Skeletal muscle satellite cell (primary cell): ENCODE data around the gene LRRN4CL.

Experiments used
- H3K27me3 ChIP-seq: 2 replicates; pipeline ENCODE4 v1.7.0; 2013; ENCODE audit warnings: low read length; ENCODE audit not compliant: control insufficient read depth, insufficient read depth
- H3K36me3 ChIP-seq: 2 replicates; pipeline ENCODE4 v1.7.0; 2013; ENCODE audit warnings: mild to moderate bottlenecking, control low read depth, low read length; ENCODE audit not compliant: insufficient read depth
- H3K4me1 ChIP-seq: 2 replicates; pipeline ENCODE4 v1.7.0; 2013; ENCODE audit warnings: low read length; ENCODE audit not compliant: control insufficient read depth, insufficient read depth
- H3K4me2 ChIP-seq: 2 replicates; pipeline ENCODE4 v1.7.0; 2013; ENCODE audit warnings: mild to moderate bottlenecking, low read length
- H3K4me3 ChIP-seq: 2 replicates; pipeline ENCODE4 v1.7.0; 2013; ENCODE audit warnings: low read length
- H3K9ac ChIP-seq: 2 replicates; pipeline ENCODE4 v1.7.0; 2013; ENCODE audit warnings: mild to moderate bottlenecking, low read depth, low read length, moderate library complexity
- H3K9me3 ChIP-seq: replicated peaks from 2 replicates; pipeline ENCODE4 v1.7.0; 2013; ENCODE audit warnings: mild to moderate bottlenecking, control low read depth, low read length

LRRN4CL gene

GRCh38 chr11:62724171-62724570 is 34.8 kb upstream of the LRRN4CL start:
- Histone ChIP-seq H3K36me3 (peaks cover 60% of the 10 kb centered on the region), H3K27me3 (no peaks in the 10 kb centered on the region), H3K4me3 (peak overlapping the region; percentile 85), H3K9ac (peak overlapping the region; percentile 91), H3K4me2 (peak overlapping the region; percentile 96), H3K4me1 (peaks cover 8% of the 10 kb centered on the region), H3K9me3 (no peaks in the 10 kb centered on the region)

- H3K4me2 ChIP-seq = no peak overlapping the region
- no peaks in the 10 kb centered on the region for H3K9me3 ChIP-seq
- H3K4me1 ChIP-seq = peaks cover 8% of the 10 kb centered on the region
- peaks cover 76% of the 10 kb centered on the region for H3K36me3 ChIP-seq
- H3K9ac ChIP-seq = no peak overlapping the region
- no peak overlapping the region for H3K4me3 ChIP-seq
- no peaks in the 10 kb centered on the region for H3K27me3 ChIP-seq
These were observed 32.7 kb upstream of the LRRN4CL start for GRCh38 chr11:62721994-62722393.

- Histone ChIP-seq H3K4me3 (no peak overlapping the region), H3K4me2 (no peak overlapping the region), H3K9ac (no peak overlapping the region), H3K9me3 (no peaks in the 10 kb centered on the region), H3K4me1 (peaks cover 3% of the 10 kb centered on the region), H3K27me3 (no peaks in the 10 kb centered on the region), H3K36me3 (peaks cover 87% of the 10 kb centered on the region)
These were observed 30.1 kb upstream of the LRRN4CL start for GRCh38 chr11:62719302-62719978.

- Histone ChIP-seq H3K27me3 (no peaks in the 10 kb centered on the region), H3K9me3 (no peaks in the 10 kb centered on the region), H3K9ac (no peak overlapping the region), H3K4me2 (no peak overlapping the region), H3K36me3 (peaks cover 89% of the 10 kb centered on the region), H3K4me1 (no peaks in the 10 kb centered on the region), H3K4me3 (no peak overlapping the region)
These were observed 27.5 kb upstream of the LRRN4CL start for GRCh38 chr11:62716816-62717215.

- H3K9me3 ChIP-seq = no peaks in the 10 kb centered on the region
- H3K4me1 ChIP-seq = no peaks in the 10 kb centered on the region
- H3K4me3 ChIP-seq = no peak overlapping the region
- H3K27me3 ChIP-seq = no peaks in the 10 kb centered on the region
- no peak overlapping the region for H3K9ac ChIP-seq
- peaks cover 89% of the 10 kb centered on the region for H3K36me3 ChIP-seq
- H3K4me2 ChIP-seq = no peak overlapping the region
These were observed 26.9 kb upstream of the LRRN4CL start for GRCh38 chr11:62716206-62716605.

GRCh38 chr11:62715150-62716130 is 26.1 kb upstream of the LRRN4CL start:
- Histone ChIP-seq H3K27me3 (no peaks in the 10 kb centered on the region), H3K9ac (peak overlapping the region; percentile 31), H3K4me3 (no peak overlapping the region), H3K9me3 (no peaks in the 10 kb centered on the region), H3K36me3 (peaks cover 86% of the 10 kb centered on the region), H3K4me1 (peaks cover under 1% of the 10 kb centered on the region), H3K4me2 (no peak overlapping the region)

- no peaks in the 10 kb centered on the region for H3K9me3 ChIP-seq
- peaks cover 19% of the 10 kb centered on the region for H3K4me1 ChIP-seq
- H3K4me2 ChIP-seq = no peak overlapping the region
- H3K36me3 ChIP-seq = peaks cover 76% of the 10 kb centered on the region
- H3K4me3 ChIP-seq = no peak overlapping the region
- H3K9ac ChIP-seq = no peak overlapping the region
- H3K27me3 ChIP-seq = no peaks in the 10 kb centered on the region
These were observed 24.0 kb upstream of the LRRN4CL start for GRCh38 chr11:62713343-62713742.

GRCh38 chr11:62712861-62713260 is 23.5 kb upstream of the LRRN4CL start:
- H3K9ac ChIP-seq = no peak overlapping the region
- H3K27me3 ChIP-seq = no peaks in the 10 kb centered on the region
- H3K36me3 ChIP-seq = peaks cover 73% of the 10 kb centered on the region
- H3K4me2 ChIP-seq = no peak overlapping the region
- no peaks in the 10 kb centered on the region for H3K9me3 ChIP-seq
- peaks cover 19% of the 10 kb centered on the region for H3K4me1 ChIP-seq
- H3K4me3 ChIP-seq = no peak overlapping the region

- H3K27me3 ChIP-seq = no peaks in the 10 kb centered on the region
- H3K4me2 ChIP-seq = no peak overlapping the region
- H3K4me3 ChIP-seq = no peak overlapping the region
- no peak overlapping the region for H3K9ac ChIP-seq
- H3K4me1 ChIP-seq = peaks cover 19% of the 10 kb centered on the region
- H3K9me3 ChIP-seq = no peaks in the 10 kb centered on the region
- H3K36me3 ChIP-seq = peaks cover 67% of the 10 kb centered on the region
These were observed 23.0 kb upstream of the LRRN4CL start for GRCh38 chr11:62712276-62712812.

- Histone ChIP-seq H3K36me3 (peaks cover 44% of the 10 kb centered on the region), H3K4me2 (peak overlapping the region; percentile 87), H3K9me3 (no peaks in the 10 kb centered on the region), H3K4me3 (peak overlapping the region; percentile 68), H3K4me1 (peaks cover 33% of the 10 kb centered on the region), H3K27me3 (no peaks in the 10 kb centered on the region), H3K9ac (peak overlapping the region; percentile 90)
These were observed 20.6 kb upstream of the LRRN4CL start for GRCh38 chr11:62710001-62710345.

GRCh38 chr11:62709247-62710000 is 20.1 kb upstream of the LRRN4CL start:
- Histone ChIP-seq H3K9ac (peak overlapping the region; percentile 90), H3K9me3 (no peaks in the 10 kb centered on the region), H3K4me1 (peaks cover 33% of the 10 kb centered on the region), H3K4me3 (peak overlapping the region; percentile 69), H3K36me3 (peaks cover 39% of the 10 kb centered on the region), H3K4me2 (peak overlapping the region; percentile 87), H3K27me3 (no peaks in the 10 kb centered on the region)
